Measurements from ENCODE around the gene SYF2.

DNA sequence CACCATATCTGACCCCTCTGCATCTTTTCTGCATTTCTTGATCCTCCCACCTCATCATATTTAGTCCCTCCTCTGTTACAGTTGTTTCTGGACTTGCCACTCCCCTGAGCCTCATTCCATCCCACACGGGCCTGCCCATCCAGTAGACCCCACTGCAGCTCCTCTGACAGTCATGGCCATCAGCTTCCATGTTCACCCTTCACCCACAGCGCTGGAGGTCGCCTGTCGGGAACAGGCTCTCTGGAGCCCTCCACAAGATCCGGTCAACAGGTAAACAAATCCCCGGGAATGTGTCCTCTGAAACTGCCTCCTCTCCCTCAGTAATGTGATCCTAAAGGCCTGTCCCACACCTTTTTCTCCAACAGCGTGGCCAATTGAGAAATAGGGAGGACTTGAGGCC, 31.3 kb downstream of the SYF2 start:
- TF ChIP-seq, protein P1, sequence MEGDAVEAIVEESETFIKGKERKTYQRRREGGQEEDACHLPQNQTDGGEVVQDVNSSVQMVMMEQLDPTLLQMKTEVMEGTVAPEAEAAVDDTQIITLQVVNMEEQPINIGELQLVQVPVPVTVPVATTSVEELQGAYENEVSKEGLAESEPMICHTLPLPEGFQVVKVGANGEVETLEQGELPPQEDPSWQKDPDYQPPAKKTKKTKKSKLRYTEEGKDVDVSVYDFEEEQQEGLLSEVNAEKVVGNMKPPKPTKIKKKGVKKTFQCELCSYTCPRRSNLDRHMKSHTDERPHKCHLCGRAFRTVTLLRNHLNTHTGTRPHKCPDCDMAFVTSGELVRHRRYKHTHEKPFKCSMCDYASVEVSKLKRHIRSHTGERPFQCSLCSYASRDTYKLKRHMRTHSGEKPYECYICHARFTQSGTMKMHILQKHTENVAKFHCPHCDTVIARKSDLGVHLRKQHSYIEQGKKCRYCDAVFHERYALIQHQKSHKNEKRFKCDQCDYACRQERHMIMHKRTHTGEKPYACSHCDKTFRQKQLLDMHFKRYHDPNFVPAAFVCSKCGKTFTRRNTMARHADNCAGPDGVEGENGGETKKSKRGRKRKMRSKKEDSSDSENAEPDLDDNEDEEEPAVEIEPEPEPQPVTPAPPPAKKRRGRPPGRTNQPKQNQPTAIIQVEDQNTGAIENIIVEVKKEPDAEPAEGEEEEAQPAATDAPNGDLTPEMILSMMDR (IDR thresholded peaks at IDR 0.05), result no peak
- TF ChIP-seq POLR2A (IDR thresholded peaks at IDR 0.05), result no peak
